ENCODE results near the gene ZNF521.

Gene ZNF521

GRCh38 chr18:25177631-25178030 is 174.3 kb downstream of the ZNF521 start:
- H3K9ac ChIP-seq (ENCODE audit: low read length): no peak overlapping the region
- no peak overlapping the region for H3K27ac ChIP-seq (ENCODE audit: low read depth, low read length)
- H2AFZ ChIP-seq (ENCODE audit: low read depth, low read length, severe bottlenecking): no peak overlapping the region
- H3K4me2 ChIP-seq (ENCODE audit: low read depth, low read length, poor library complexity, severe bottlenecking): no peak overlapping the region
- no peaks in the 10 kb centered on the region for H3K79me2 ChIP-seq (ENCODE audit: insufficient read depth, low read length)
- H3K4me3 ChIP-seq (ENCODE audit: insufficient read depth, low read length, poor library complexity, severe bottlenecking): no peak overlapping the region
- no peaks in the 10 kb centered on the region for H4K20me1 ChIP-seq (ENCODE audit: low read depth, low read length)
- no peaks in the 10 kb centered on the region for H3K9me3 ChIP-seq (ENCODE audit: insufficient read depth, low read length)
- no peaks in the 10 kb centered on the region for H3F3A ChIP-seq (ENCODE audit: insufficient read depth)
- no peak for TF ChIP-seq EZH2phosphoT487 (conservative IDR thresholded peaks at IDR 0.05; ENCODE audit: low read length)
- TF ChIP-seq, protein P1, sequence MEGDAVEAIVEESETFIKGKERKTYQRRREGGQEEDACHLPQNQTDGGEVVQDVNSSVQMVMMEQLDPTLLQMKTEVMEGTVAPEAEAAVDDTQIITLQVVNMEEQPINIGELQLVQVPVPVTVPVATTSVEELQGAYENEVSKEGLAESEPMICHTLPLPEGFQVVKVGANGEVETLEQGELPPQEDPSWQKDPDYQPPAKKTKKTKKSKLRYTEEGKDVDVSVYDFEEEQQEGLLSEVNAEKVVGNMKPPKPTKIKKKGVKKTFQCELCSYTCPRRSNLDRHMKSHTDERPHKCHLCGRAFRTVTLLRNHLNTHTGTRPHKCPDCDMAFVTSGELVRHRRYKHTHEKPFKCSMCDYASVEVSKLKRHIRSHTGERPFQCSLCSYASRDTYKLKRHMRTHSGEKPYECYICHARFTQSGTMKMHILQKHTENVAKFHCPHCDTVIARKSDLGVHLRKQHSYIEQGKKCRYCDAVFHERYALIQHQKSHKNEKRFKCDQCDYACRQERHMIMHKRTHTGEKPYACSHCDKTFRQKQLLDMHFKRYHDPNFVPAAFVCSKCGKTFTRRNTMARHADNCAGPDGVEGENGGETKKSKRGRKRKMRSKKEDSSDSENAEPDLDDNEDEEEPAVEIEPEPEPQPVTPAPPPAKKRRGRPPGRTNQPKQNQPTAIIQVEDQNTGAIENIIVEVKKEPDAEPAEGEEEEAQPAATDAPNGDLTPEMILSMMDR (IDR thresholded peaks at IDR 0.05; ENCODE audit: insufficient read depth, low read length, poor library complexity, severe bottlenecking): no peak
- no peaks in the 10 kb centered on the region for H3K9me2 ChIP-seq (replicated peaks; ENCODE audit: insufficient read depth, low read length)
- no peaks in the 10 kb centered on the region for H3K36me3 ChIP-seq (ENCODE audit: low read length)
- H3K27me3 ChIP-seq (ENCODE audit: low read length): no peaks in the 10 kb centered on the region

GRCh38 chr18:25176518-25177042 is 175.4 kb downstream of the ZNF521 start:
- Histone ChIP-seq H4K20me1 (ENCODE audit: low read depth, low read length) (no peaks in the 10 kb centered on the region), H3K4me2 (ENCODE audit: low read depth, low read length, poor library complexity, severe bottlenecking) (no peak overlapping the region), H3K9ac (ENCODE audit: low read length) (no peak overlapping the region), H3K27ac (ENCODE audit: low read depth, low read length) (no peak overlapping the region), H3K9me2 (replicated peaks; ENCODE audit: insufficient read depth, low read length) (no peaks in the 10 kb centered on the region), H3K4me3 (ENCODE audit: insufficient read depth, low read length, poor library complexity, severe bottlenecking) (no peak overlapping the region), H3K79me2 (ENCODE audit: insufficient read depth, low read length) (no peaks in the 10 kb centered on the region), H3F3A (ENCODE audit: insufficient read depth) (no peaks in the 10 kb centered on the region), H3K36me3 (ENCODE audit: low read length) (no peaks in the 10 kb centered on the region), H3K27me3 (ENCODE audit: low read length) (no peaks in the 10 kb centered on the region), H2AFZ (ENCODE audit: low read depth, low read length, severe bottlenecking) (no peak overlapping the region), H3K9me3 (ENCODE audit: insufficient read depth, low read length) (no peaks in the 10 kb centered on the region)
- TF ChIP-seq, protein P1 (IDR thresholded peaks at IDR 0.05; ENCODE audit: insufficient read depth, low read length, poor library complexity, severe bottlenecking): no peak
- TF ChIP-seq EZH2phosphoT487 (conservative IDR thresholded peaks at IDR 0.05; ENCODE audit: low read length): no peak

- TF ChIP-seq, protein P1 (IDR thresholded peaks at IDR 0.05; ENCODE audit: insufficient read depth, low read length, poor library complexity, severe bottlenecking): no peak
- TF ChIP-seq EZH2phosphoT487 (conservative IDR thresholded peaks at IDR 0.05; ENCODE audit: low read length): no peak
- Histone ChIP-seq H3K4me2 (ENCODE audit: low read depth, low read length, poor library complexity, severe bottlenecking) (no peak overlapping the region), H3K4me3 (ENCODE audit: insufficient read depth, low read length, poor library complexity, severe bottlenecking) (no peak overlapping the region)
Measured at GRCh38 chr18:25175558-25176517, 176.1 kb downstream of the ZNF521 start.

More at GRCh38 chr18:25175558-25176517, 176.1 kb downstream of the ZNF521 start:
- Histone ChIP-seq H3K27ac (ENCODE audit: low read depth, low read length) (no peak overlapping the region), H3K36me3 (ENCODE audit: low read length) (no peaks in the 10 kb centered on the region), H4K20me1 (ENCODE audit: low read depth, low read length) (no peaks in the 10 kb centered on the region), H2AFZ (ENCODE audit: low read depth, low read length, severe bottlenecking) (no peak overlapping the region), H3F3A (ENCODE audit: insufficient read depth) (no peaks in the 10 kb centered on the region), H3K9me2 (replicated peaks; ENCODE audit: insufficient read depth, low read length) (no peaks in the 10 kb centered on the region), H3K9ac (ENCODE audit: low read length) (no peak overlapping the region), H3K9me3 (ENCODE audit: insufficient read depth, low read length) (no peaks in the 10 kb centered on the region), H3K27me3 (ENCODE audit: low read length) (no peaks in the 10 kb centered on the region), H3K79me2 (ENCODE audit: insufficient read depth, low read length) (no peaks in the 10 kb centered on the region)

All from SU-DHL-6 (cell line).